GM19397 (cell line): Measurements from ENCODE around the gene CACNA1B.
"Not testable (repeated sequence)": the region's sequence is repeated elsewhere in the genome, so short reads cannot be mapped to it uniquely, and the experiment has no call there.

Experiments
- ATAC-seq: cut with Tn5 transposase; IDR thresholded peaks from one replicate; pipeline ENCODE4 v1.9.1; 2021; ENCODE audit warnings: mild to moderate bottlenecking, moderate library complexity; ENCODE audit not compliant: unreplicated experiment

The CACNA1B gene

GRCh38 chr9:138122676-138123075 is 245.1 kb downstream of the CACNA1B start:
- ATAC-seq = no peak

- ATAC-seq = no peak
Measured at GRCh38 chr9:138123086-138123485, 245.5 kb downstream of the CACNA1B start.

- ATAC-seq = not testable (repeated sequence)
Measured at GRCh38 chr9:138126090-138126857, 248.7 kb downstream of the CACNA1B start.

- ATAC-seq = not testable (repeated sequence)
Measured at GRCh38 chr9:138126858-138127584, 249.4 kb downstream of the CACNA1B start.

- not testable (repeated sequence) for ATAC-seq
Measured at GRCh38 chr9:138128027-138128426, 250.4 kb downstream of the CACNA1B start.

- not testable (repeated sequence) for ATAC-seq
Measured at GRCh38 chr9:138129318-138129717, 251.7 kb downstream of the CACNA1B start.

- not testable (repeated sequence) for ATAC-seq
Measured at GRCh38 chr9:138132946-138133705, 255.5 kb downstream of the CACNA1B start.

GRCh38 chr9:138134581-138134980 is 257.0 kb downstream of the CACNA1B start:
- not testable (repeated sequence) for ATAC-seq

GRCh38 chr9:138139096-138139495 is 261.5 kb downstream of the CACNA1B start:
- not testable (repeated sequence) for ATAC-seq

- ATAC-seq = not testable (repeated sequence)
Measured at GRCh38 chr9:138140980-138141379, 263.4 kb downstream of the CACNA1B start.

GRCh38 chr9:138142528-138143244 is 265.1 kb downstream of the CACNA1B start:
- ATAC-seq = not testable (repeated sequence)

- not testable (repeated sequence) for ATAC-seq
Measured at GRCh38 chr9:138143491-138143890, 265.9 kb downstream of the CACNA1B start.

- ATAC-seq = not testable (repeated sequence)
Measured at GRCh38 chr9:138147556-138147955, 270.0 kb downstream of the CACNA1B start.

- ATAC-seq = not testable (repeated sequence)
Measured at GRCh38 chr9:138149672-138150656, 272.4 kb downstream of the CACNA1B start.

GRCh38 chr9:138155788-138156187 is 278.2 kb downstream of the CACNA1B start:
- not testable (repeated sequence) for ATAC-seq

- ATAC-seq = not testable (repeated sequence)
Measured at GRCh38 chr9:138166793-138167192, 289.2 kb downstream of the CACNA1B start.
